Endodermal cell (in vitro differentiated cells): ENCODE results near the gene NCR3LG1. TPM values are rescaled to one million over a fixed set of nuclear protein-coding genes. Genes with fewer than 3 reads are reported as not detected.

Experiments used
- DNase-seq: peaks from one replicate; pipeline ENCODE4 v3.0.0-alpha.2; 2017
- H3K27ac ChIP-seq: 2 replicates; pipeline ENCODE4 v1.5.1; 2013; ENCODE audit warnings: mild to moderate bottlenecking, low read depth, low read length, moderate library complexity
- H3K27me3 ChIP-seq: 2 replicates; pipeline ENCODE4 v1.6.1; 2013; ENCODE audit warnings: mild to moderate bottlenecking, low read length, moderate library complexity; ENCODE audit not compliant: insufficient read depth, control insufficient read depth, poor library complexity, severe bottlenecking
- H3K36me3 ChIP-seq: 2 replicates; pipeline ENCODE4 v1.7.0; 2013; ENCODE audit warnings: mild to moderate bottlenecking, low read length, moderate library complexity; ENCODE audit not compliant: control insufficient read depth, insufficient read depth
- H3K4me1 ChIP-seq: one replicate; pipeline ENCODE4 v1.7.0; 2013; ENCODE audit warnings: low read length; ENCODE audit not compliant: control insufficient read depth, insufficient read depth
- H3K4me3 ChIP-seq: 2 replicates; pipeline ENCODE4 v1.5.1; 2013; ENCODE audit warnings: mild to moderate bottlenecking, low read length, moderate library complexity
- H3K9ac ChIP-seq: 2 replicates; pipeline ENCODE4 v1.6.1; 2013; ENCODE audit warnings: mild to moderate bottlenecking, low read length, moderate library complexity; ENCODE audit not compliant: poor library complexity, severe bottlenecking; ENCODE audit errors: extremely low read depth
- H3K9me3 ChIP-seq: 2 replicates; pipeline ENCODE4 v1.6.1; 2013; ENCODE audit warnings: mild to moderate bottlenecking, low read length, moderate library complexity; ENCODE audit not compliant: control insufficient read depth
- H3K27ac Mint-ChIP-seq: 2 replicates; pipeline ENCODE4 v1.8.0; 2020; ENCODE audit warnings: mixed read lengths
- H3K27me3 Mint-ChIP-seq: 2 replicates; pipeline ENCODE4 v1.8.0; 2021; ENCODE audit warnings: mild to moderate bottlenecking, mixed read lengths; ENCODE audit not compliant: insufficient read depth
- H3K36me3 Mint-ChIP-seq: 2 replicates; pipeline ENCODE4 v1.8.0; 2020; ENCODE audit warnings: low read depth, mixed read lengths
- H3K4me1 Mint-ChIP-seq: 2 replicates; pipeline ENCODE4 v1.8.0; 2020; ENCODE audit warnings: mixed read lengths
- H3K4me3 Mint-ChIP-seq: 2 replicates; pipeline ENCODE4 v1.8.0; 2020; ENCODE audit warnings: mild to moderate bottlenecking, moderate library complexity, mixed read lengths
- H3K9me3 Mint-ChIP-seq: 2 replicates; pipeline ENCODE4 v1.8.0; 2020; ENCODE audit warnings: mild to moderate bottlenecking, mixed read lengths
- WGBS, 2 experiments: methylation state at CpG; one replicate each; pipeline versions ENCODE4 v1.1.5 to v1.1.7; 2013; ENCODE audit warnings: missing lambda C conversion rate in 2 of 2, mixed read lengths in 1 of 2; ENCODE audit not compliant: insufficient coverage in 1 of 2, insufficient read length in 1 of 2; 5-methylcytosine and 5-hydroxymethylcytosine counted together
- total RNA-seq, 2 donors: library from RNA; stranded (reverse); fragmentation: NEBNext Ultra II Directional in 1 of 2; extraction: Animal tissue kit (Norgen Biotek cat#: 25700) in 1 of 2; gene quantifications; 2 replicates in 1 of 2; 3 replicates in 1 of 2; pipeline ENCODE4 v1.2.1, GENCODE V29; 2021
- TF ChIP-seq, protein P1 (sequence below): fragments of 200-600 bp; sonication (generic); conservative IDR thresholded peaks from 2 replicates; pipeline ENCODE4 v1.5.0; 2021; ENCODE audit warnings: antibody characterized with exemption, mild to moderate bottlenecking

The NCR3LG1 gene
- total RNA-seq, 2 donors from 2014 or later = 0.31 to 0.62 TPM

DNA sequence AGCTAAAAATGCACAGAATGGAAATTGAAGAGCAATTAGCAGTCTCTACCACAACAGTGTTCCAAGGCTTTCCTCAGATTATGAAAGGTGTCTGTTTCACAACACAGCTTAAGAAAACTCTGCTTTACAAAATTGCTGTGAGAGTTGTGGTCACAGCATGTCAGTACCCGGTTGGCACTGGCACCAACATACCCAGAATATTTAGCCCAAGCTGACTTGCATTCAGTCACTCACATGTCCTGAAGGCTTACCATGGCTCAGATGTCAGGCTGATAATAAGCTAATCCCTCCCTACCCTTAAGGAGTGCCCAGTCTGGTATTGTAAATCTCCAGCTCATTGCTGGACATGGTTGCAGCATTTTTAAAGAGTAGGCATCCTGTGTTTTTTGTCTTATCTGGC is 14.9 kb downstream of the NCR3LG1 start:
- no peaks in the 10 kb centered on the region for H3K36me3 Mint-ChIP-seq

DNA sequence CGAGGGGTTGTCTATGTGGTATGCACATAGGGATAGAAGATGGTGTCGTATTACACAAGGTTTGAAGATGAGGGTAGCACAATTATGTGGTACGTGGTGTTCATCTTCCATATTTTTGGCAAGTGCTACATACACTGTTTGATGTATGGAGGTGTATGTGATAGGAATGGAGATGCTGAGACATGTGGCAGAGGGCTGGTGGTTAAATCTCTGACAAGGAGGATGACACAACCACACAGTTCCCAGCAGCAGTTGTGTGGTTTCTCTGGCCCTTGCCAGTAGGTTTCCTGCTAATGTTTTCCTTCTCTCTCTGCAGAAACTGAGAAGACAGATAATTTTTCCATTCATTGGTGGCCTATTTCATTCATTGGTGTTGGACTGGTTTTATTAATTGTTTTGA is 17.0 kb downstream of the NCR3LG1 start:
- no peaks in the 10 kb centered on the region for H3K36me3 Mint-ChIP-seq
- no peak overlapping the region for H3K27ac Mint-ChIP-seq
- Histone ChIP-seq H3K9ac (no peak overlapping the region), H3K4me3 (no peak overlapping the region), H3K27ac (no peak overlapping the region), H3K9me3 (peaks cover 55% of the 10 kb centered on the region), H3K4me1 (no peaks in the 10 kb centered on the region), H3K27me3 (no peaks in the 10 kb centered on the region), H3K36me3 (no peaks in the 10 kb centered on the region)
- WGBS, 2 experiments = 85 to 89% methylated on average over 3 of the region's 3 CpGs
- peaks cover 59% of the 10 kb centered on the region for H3K9me3 Mint-ChIP-seq
- TF ChIP-seq, protein P1, sequence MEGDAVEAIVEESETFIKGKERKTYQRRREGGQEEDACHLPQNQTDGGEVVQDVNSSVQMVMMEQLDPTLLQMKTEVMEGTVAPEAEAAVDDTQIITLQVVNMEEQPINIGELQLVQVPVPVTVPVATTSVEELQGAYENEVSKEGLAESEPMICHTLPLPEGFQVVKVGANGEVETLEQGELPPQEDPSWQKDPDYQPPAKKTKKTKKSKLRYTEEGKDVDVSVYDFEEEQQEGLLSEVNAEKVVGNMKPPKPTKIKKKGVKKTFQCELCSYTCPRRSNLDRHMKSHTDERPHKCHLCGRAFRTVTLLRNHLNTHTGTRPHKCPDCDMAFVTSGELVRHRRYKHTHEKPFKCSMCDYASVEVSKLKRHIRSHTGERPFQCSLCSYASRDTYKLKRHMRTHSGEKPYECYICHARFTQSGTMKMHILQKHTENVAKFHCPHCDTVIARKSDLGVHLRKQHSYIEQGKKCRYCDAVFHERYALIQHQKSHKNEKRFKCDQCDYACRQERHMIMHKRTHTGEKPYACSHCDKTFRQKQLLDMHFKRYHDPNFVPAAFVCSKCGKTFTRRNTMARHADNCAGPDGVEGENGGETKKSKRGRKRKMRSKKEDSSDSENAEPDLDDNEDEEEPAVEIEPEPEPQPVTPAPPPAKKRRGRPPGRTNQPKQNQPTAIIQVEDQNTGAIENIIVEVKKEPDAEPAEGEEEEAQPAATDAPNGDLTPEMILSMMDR = no peak
- no peak for DNase-seq
- H3K27me3 Mint-ChIP-seq = peaks cover 6% of the 10 kb centered on the region
- H3K4me3 Mint-ChIP-seq = no peak overlapping the region
- H3K4me1 Mint-ChIP-seq = no peaks in the 10 kb centered on the region

More for the DNA sequence above, 14.9 kb downstream of the NCR3LG1 start:
- TF ChIP-seq, protein P1 = no peak
- DNase-seq = no peak
- H3K9ac ChIP-seq = no peak overlapping the region
- Mint-ChIP-seq H3K4me1 (no peaks in the 10 kb centered on the region), H3K27me3 (peaks cover 3% of the 10 kb centered on the region), H3K9me3 (peaks cover 39% of the 10 kb centered on the region), H3K27ac (no peak overlapping the region), H3K4me3 (no peak overlapping the region)
- H3K4me1 ChIP-seq = no peaks in the 10 kb centered on the region
- no peaks in the 10 kb centered on the region for H3K36me3 ChIP-seq
- 90 to 92% methylated on average over 1 of the region's 1 CpG for WGBS, 2 experiments
- no peak overlapping the region for H3K27ac ChIP-seq
- H3K27me3 ChIP-seq = no peaks in the 10 kb centered on the region
- peaks cover 35% of the 10 kb centered on the region for H3K9me3 ChIP-seq
- no peak overlapping the region for H3K4me3 ChIP-seq

DNA sequence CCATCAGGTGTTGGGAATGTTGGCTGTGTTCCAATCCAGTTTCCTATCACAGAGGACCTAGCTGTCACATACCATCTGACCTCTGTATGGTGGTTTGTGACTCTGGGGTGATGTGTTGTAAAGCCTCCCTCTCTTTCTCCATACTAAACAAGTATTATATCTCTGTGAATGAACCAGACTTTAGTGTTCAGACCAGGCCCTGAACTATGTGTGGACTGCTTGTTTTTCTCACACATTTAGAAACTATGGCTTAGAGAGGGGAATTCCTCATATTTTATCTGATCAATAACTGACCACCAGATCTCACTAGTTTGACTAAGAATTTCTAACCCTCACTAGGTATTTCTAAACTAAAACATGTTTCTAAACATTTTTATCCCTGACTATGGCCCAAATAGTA is 17.5 kb downstream of the NCR3LG1 start:
- Mint-ChIP-seq H3K4me3 (no peak overlapping the region), H3K27me3 (peaks cover 4% of the 10 kb centered on the region), H3K27ac (no peak overlapping the region), H3K9me3 (peaks cover 64% of the 10 kb centered on the region), H3K4me1 (no peaks in the 10 kb centered on the region), H3K36me3 (no peaks in the 10 kb centered on the region)
- Histone ChIP-seq H3K4me3 (no peak overlapping the region), H3K27ac (no peak overlapping the region), H3K36me3 (no peaks in the 10 kb centered on the region), H3K9me3 (peaks cover 60% of the 10 kb centered on the region), H3K27me3 (no peaks in the 10 kb centered on the region), H3K4me1 (no peaks in the 10 kb centered on the region), H3K9ac (no peak overlapping the region)
- TF ChIP-seq, protein P1 = no peak
- no peak for DNase-seq
